ENCODE results near the gene FAU.

- TF ChIP-seq, protein P1, sequence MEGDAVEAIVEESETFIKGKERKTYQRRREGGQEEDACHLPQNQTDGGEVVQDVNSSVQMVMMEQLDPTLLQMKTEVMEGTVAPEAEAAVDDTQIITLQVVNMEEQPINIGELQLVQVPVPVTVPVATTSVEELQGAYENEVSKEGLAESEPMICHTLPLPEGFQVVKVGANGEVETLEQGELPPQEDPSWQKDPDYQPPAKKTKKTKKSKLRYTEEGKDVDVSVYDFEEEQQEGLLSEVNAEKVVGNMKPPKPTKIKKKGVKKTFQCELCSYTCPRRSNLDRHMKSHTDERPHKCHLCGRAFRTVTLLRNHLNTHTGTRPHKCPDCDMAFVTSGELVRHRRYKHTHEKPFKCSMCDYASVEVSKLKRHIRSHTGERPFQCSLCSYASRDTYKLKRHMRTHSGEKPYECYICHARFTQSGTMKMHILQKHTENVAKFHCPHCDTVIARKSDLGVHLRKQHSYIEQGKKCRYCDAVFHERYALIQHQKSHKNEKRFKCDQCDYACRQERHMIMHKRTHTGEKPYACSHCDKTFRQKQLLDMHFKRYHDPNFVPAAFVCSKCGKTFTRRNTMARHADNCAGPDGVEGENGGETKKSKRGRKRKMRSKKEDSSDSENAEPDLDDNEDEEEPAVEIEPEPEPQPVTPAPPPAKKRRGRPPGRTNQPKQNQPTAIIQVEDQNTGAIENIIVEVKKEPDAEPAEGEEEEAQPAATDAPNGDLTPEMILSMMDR (IDR thresholded peaks at IDR 0.05 in 4 of 5, conservative IDR thresholded peaks at IDR 0.05 in 1 of 5) = no peak
- TF ChIP-seq POLR2A (IDR thresholded peaks at IDR 0.05) = no peak
These were observed 1.1 kb downstream of the FAU start for GRCh38 chr11:65120831-65121230.
